NCI-H1417 treated with DMSO at 0.1 percent for 48 hours (cell line): ENCODE measurements around the gene INAVA.
"Not testable (repeated sequence)": the region's sequence is repeated elsewhere in the genome, so short reads cannot be mapped to it uniquely, and the experiment has no call there.

ENCODE experiments used
- DNase-seq: peaks from one replicate; lab custom pipeline; 2025; lab: John Stamatoyannopoulos, UW

The INAVA gene

GRCh38 chr1:200922406-200922805, 27.7 kb downstream of the INAVA start:
- no peak for DNase-seq

GRCh38 chr1:200923601-200924000, 28.9 kb downstream of the INAVA start:
- no peak for DNase-seq

- DNase-seq, result no peak
These were observed 31.1 kb downstream of the INAVA start for GRCh38 chr1:200925831-200926230.

GRCh38 chr1:200929530-200930278, 35.0 kb downstream of the INAVA start:
- no peak for DNase-seq

GRCh38 chr1:200930285-200930684, 35.6 kb downstream of the INAVA start:
- DNase-seq, result not testable (repeated sequence)

GRCh38 chr1:200931776-200932175, 37.1 kb downstream of the INAVA start:
- no peak for DNase-seq

GRCh38 chr1:200934676-200935245, 40.1 kb downstream of the INAVA start:
- no peak for DNase-seq

- not testable (repeated sequence) for DNase-seq
These were observed 40.7 kb downstream of the INAVA start for GRCh38 chr1:200935286-200935962.

GRCh38 chr1:200938955-200939354, 44.3 kb downstream of the INAVA start:
- DNase-seq, result no peak

GRCh38 chr1:200945111-200945510, 50.4 kb downstream of the INAVA start:
- DNase-seq, result no peak

- DNase-seq, result no peak
These were observed 52.4 kb downstream of the INAVA start for GRCh38 chr1:200947059-200947566.

GRCh38 chr1:200949626-200950025, 54.9 kb downstream of the INAVA start:
- DNase-seq, result no peak

GRCh38 chr1:200951016-200951415, 56.3 kb downstream of the INAVA start:
- DNase-seq, result no peak

GRCh38 chr1:200954434-200954833, 59.7 kb downstream of the INAVA start:
- DNase-seq, result no peak

GRCh38 chr1:200958597-200958996, 63.9 kb downstream of the INAVA start:
- no peak for DNase-seq

GRCh38 chr1:200959411-200959921, 64.8 kb downstream of the INAVA start:
- DNase-seq, result no peak

- DNase-seq, result no peak
These were observed 65.7 kb downstream of the INAVA start for GRCh38 chr1:200960236-200960947.

- DNase-seq, result no peak
These were observed 66.2 kb downstream of the INAVA start for GRCh38 chr1:200960948-200961340.

- not testable (repeated sequence) for DNase-seq
These were observed 67.5 kb downstream of the INAVA start for GRCh38 chr1:200962151-200962550.

GRCh38 chr1:200962631-200963030, 67.9 kb downstream of the INAVA start:
- DNase-seq, result no peak

GRCh38 chr1:200963076-200963475, 68.4 kb downstream of the INAVA start:
- no peak for DNase-seq

- not testable (repeated sequence) for DNase-seq
These were observed 69.2 kb downstream of the INAVA start for GRCh38 chr1:200963888-200964287.
